GM12874 (cell line): ENCODE results near the gene PARP8.

ENCODE experiments used
- CTCF ChIP-seq: IDR thresholded peaks from 2 replicates; pipeline ENCODE4 v1.5.1; 2011; ENCODE audit warnings: low read depth, mild to moderate bottlenecking, control low read depth, low read length, moderate library complexity; ENCODE audit not compliant: insufficient read depth

The PARP8 gene

GRCh38 chr5:50767588-50767987 lies 101.2 kb downstream of the PARP8 start:
- no peak for TF ChIP-seq CTCF

GRCh38 chr5:50768634-50769033 lies 102.2 kb downstream of the PARP8 start:
- no peak for TF ChIP-seq CTCF

GRCh38 chr5:50770441-50770840 lies 104.0 kb downstream of the PARP8 start:
- no peak for TF ChIP-seq CTCF

GRCh38 chr5:50786073-50786472 lies 119.6 kb downstream of the PARP8 start:
- TF ChIP-seq CTCF = no peak

GRCh38 chr5:50791813-50792212 lies 125.4 kb downstream of the PARP8 start:
- TF ChIP-seq CTCF = no peak

- TF ChIP-seq CTCF = no peak
Observed at GRCh38 chr5:50792843-50793242, 126.4 kb downstream of the PARP8 start.

GRCh38 chr5:50794812-50795211 lies 128.4 kb downstream of the PARP8 start:
- TF ChIP-seq CTCF = no peak

- TF ChIP-seq CTCF = no peak
Observed at GRCh38 chr5:50798002-50798401, 131.6 kb downstream of the PARP8 start.
